OCI-LY3 (cell line): ENCODE results near the gene LRRC72.

ENCODE experiments used
- H2AFZ ChIP-seq: fragments of 200-600, 300-600 bp; shearing (Covaris generic); 2 replicates; pipeline ENCODE4 v1.6.0; 2014; ENCODE audit warnings: antibody characterized with exemption, low read depth, low read length
- H3K27ac ChIP-seq: fragments of 200-600, 300-600 bp; sonication (generic); 2 replicates; pipeline ENCODE4 v1.5.1; 2014; ENCODE audit warnings: mild to moderate bottlenecking, low read length, moderate library complexity, mixed read lengths
- H3K27me3 ChIP-seq: fragments of 200-600, 300-600 bp; sonication (generic); 2 replicates; pipeline ENCODE4 v1.6.1; 2014; ENCODE audit warnings: low read depth, low read length, mixed read lengths
- H3K36me3 ChIP-seq: fragments of 200-600, 300-600 bp; sonication (generic); replicated peaks from 2 replicates; pipeline ENCODE3; 2014; ENCODE audit warnings: low read depth, low read length, mixed read lengths
- H3K4me1 ChIP-seq: fragments of 300-600, 200-600 bp; sonication (generic); 2 replicates; pipeline ENCODE4 v1.6.1; 2014; ENCODE audit warnings: low read length, mixed read lengths
- H3K4me2 ChIP-seq: fragments of 200-600, 300-600 bp; sonication (generic); 2 replicates; pipeline ENCODE4 v1.6.1; 2014; ENCODE audit warnings: low read length, mixed read lengths
- H3K4me3 ChIP-seq: fragments of 300-600, 200-600 bp; sonication (generic); 2 replicates; pipeline ENCODE4 v1.5.1; 2014; ENCODE audit warnings: antibody characterized with exemption, mild to moderate bottlenecking, low read length, moderate library complexity
- H3K79me2 ChIP-seq: fragments of 300-600, 200-600 bp; shearing (Covaris generic); 2 replicates; pipeline ENCODE4 v1.6.1; 2014; ENCODE audit warnings: mild to moderate bottlenecking, low read length, mixed read lengths
- H3K9ac ChIP-seq: fragments of 300-600, 200-600 bp; shearing (Covaris generic); 2 replicates; pipeline ENCODE4 v1.6.0; 2014; ENCODE audit warnings: mild to moderate bottlenecking, low read length, moderate library complexity
- H3K9me3 ChIP-seq: fragments of 200-600, 300-600 bp; shearing (Covaris generic); 2 replicates; pipeline ENCODE4 v1.6.1; 2014; ENCODE audit warnings: low read length, mixed read lengths; ENCODE audit not compliant: insufficient read depth
- H4K20me1 ChIP-seq: fragments of 200-600, 300-600 bp; sonication (generic); 2 replicates; pipeline ENCODE4 v1.6.1; 2016; ENCODE audit warnings: low read length, mixed read lengths; ENCODE audit not compliant: insufficient read depth
- EZH2phosphoT487 ChIP-seq: fragments of 200-600 bp; shearing (Covaris generic); IDR thresholded peaks from 2 replicates; pipeline ENCODE4 v1.6.1; 2018; ENCODE audit warnings: antibody characterized with exemption, mixed run types, low read depth
- TF ChIP-seq, protein P1 (sequence below): fragments of 200-600, 300-600 bp; sonication (generic); IDR thresholded peaks from 2 replicates; pipeline ENCODE4 v1.5.1; 2014; ENCODE audit warnings: antibody characterized with exemption, low read length, low read depth

Gene LRRC72

DNA sequence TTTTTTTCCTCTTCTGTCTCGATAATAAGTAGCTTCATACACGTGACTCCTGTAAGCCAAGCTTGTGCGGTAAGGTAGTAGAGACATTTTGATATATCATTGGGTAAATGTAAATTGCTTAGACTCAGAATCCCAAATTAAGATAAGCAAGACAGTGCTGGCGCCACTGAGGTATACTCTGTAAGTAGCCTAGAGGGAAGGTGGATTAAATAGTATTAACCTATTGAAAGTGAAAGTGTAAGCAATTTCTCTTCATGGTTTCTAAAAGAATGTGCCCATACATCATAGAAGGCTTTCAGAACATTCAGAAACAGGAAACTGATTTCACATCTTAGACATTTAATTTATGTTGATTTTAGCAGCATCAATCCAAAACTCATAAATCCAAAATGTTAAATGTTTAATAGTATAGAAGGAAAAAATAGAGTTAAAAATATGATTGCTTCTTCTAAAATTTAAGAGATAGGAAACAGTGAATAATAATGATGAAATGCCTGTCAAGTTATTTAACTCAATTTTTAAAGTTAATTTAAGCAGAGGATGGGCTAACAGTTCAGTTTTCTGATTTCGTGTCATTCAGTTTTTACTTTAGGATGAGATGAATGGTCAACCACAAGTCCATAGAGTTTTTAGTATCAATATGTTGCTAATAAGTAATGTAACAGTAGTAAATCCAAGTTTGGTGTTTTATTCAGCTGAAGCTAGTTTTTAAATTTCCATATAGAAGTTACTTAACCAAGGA, 36.8 kb downstream of the LRRC72 start:
- no peak overlapping the region for H3K27ac ChIP-seq
- peak overlapping the region; percentile 32 for H3K9ac ChIP-seq
- no peaks in the 10 kb centered on the region for H3K9me3 ChIP-seq
- H2AFZ ChIP-seq: peak overlapping the region; percentile 88
- peak overlapping the region; percentile 77 for H3K4me2 ChIP-seq
- H3K27me3 ChIP-seq: no peaks in the 10 kb centered on the region
- H3K4me1 ChIP-seq: peaks cover 20% of the 10 kb centered on the region
- H4K20me1 ChIP-seq: no peaks in the 10 kb centered on the region
- no peaks in the 10 kb centered on the region for H3K36me3 ChIP-seq
- H3K4me3 ChIP-seq: peak overlapping the region; percentile 74
- H3K79me2 ChIP-seq: no peaks in the 10 kb centered on the region
- no peak for TF ChIP-seq EZH2phosphoT487
- TF ChIP-seq, protein P1, sequence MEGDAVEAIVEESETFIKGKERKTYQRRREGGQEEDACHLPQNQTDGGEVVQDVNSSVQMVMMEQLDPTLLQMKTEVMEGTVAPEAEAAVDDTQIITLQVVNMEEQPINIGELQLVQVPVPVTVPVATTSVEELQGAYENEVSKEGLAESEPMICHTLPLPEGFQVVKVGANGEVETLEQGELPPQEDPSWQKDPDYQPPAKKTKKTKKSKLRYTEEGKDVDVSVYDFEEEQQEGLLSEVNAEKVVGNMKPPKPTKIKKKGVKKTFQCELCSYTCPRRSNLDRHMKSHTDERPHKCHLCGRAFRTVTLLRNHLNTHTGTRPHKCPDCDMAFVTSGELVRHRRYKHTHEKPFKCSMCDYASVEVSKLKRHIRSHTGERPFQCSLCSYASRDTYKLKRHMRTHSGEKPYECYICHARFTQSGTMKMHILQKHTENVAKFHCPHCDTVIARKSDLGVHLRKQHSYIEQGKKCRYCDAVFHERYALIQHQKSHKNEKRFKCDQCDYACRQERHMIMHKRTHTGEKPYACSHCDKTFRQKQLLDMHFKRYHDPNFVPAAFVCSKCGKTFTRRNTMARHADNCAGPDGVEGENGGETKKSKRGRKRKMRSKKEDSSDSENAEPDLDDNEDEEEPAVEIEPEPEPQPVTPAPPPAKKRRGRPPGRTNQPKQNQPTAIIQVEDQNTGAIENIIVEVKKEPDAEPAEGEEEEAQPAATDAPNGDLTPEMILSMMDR: no peak

DNA sequence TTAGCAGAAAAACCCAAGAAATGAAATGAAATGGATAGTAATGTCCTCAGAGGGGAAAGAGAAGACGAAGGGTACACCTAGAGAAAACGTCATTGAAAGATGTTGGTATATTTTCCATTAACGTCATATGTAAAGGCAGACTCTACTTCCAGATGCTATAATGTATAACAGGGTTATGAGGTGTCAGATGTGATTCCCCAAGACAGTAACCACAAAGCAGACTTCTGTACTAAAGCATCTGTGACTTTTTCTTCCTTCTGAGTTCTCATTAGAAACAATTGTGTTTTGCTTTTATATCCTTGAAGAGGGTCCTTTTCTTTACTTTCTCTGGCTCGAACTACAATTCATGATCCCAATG, 37.4 kb downstream of the LRRC72 start:
- Histone ChIP-seq H3K79me2 (no peaks in the 10 kb centered on the region), H3K4me2 (peak overlapping the region; percentile 77), H3K9ac (peak overlapping the region; percentile 19), H4K20me1 (no peaks in the 10 kb centered on the region), H3K27me3 (no peaks in the 10 kb centered on the region), H3K4me3 (peak overlapping the region; percentile 74), H3K36me3 (no peaks in the 10 kb centered on the region), H3K4me1 (peaks cover 20% of the 10 kb centered on the region), H3K9me3 (no peaks in the 10 kb centered on the region), H2AFZ (peak overlapping the region; percentile 43), H3K27ac (no peak overlapping the region)
- no peak for TF ChIP-seq EZH2phosphoT487
- TF ChIP-seq, protein P1: no peak

DNA sequence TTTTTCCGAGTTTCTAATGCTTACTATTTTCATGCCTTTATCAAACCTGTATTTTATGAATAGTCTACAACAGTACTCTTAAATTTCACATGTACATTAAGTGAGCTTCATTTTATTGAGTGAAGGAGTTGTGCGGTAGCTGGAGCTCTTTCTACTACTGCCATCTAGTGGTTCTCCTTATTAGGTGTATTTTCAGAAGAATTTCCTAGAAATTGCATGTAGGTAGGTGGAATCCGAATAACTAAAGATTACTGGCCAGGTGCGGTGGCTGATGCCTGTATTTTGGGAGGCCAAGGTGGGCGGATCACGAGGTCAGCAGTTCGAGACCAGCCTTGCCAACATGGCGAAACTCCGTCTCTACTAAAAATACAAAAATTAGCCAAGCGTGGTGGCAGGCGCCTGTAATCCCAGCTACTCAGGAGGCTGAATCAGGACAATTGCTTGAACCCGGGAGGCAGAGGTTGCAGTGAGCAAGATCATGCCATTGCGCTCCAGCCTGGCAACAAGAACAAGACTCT, 38.3 kb downstream of the LRRC72 start:
- no peaks in the 10 kb centered on the region for H3K27me3 ChIP-seq
- TF ChIP-seq EZH2phosphoT487: no peak
- TF ChIP-seq, protein P1: peak; percentile 68
- H3K4me1 ChIP-seq: peaks cover 20% of the 10 kb centered on the region
- H3K79me2 ChIP-seq: no peaks in the 10 kb centered on the region
- peak overlapping the region; percentile 77 for H3K4me2 ChIP-seq
- peak overlapping the region; percentile 73 for H3K4me3 ChIP-seq
- H2AFZ ChIP-seq: 0 out of 2 replicates have a peak overlapping the region, but pooled peaks have one; percentile 39
- H3K27ac ChIP-seq: no peak overlapping the region
- no peak overlapping the region for H3K9ac ChIP-seq
- H3K9me3 ChIP-seq: no peaks in the 10 kb centered on the region
- H3K36me3 ChIP-seq: no peaks in the 10 kb centered on the region
- no peaks in the 10 kb centered on the region for H4K20me1 ChIP-seq

DNA sequence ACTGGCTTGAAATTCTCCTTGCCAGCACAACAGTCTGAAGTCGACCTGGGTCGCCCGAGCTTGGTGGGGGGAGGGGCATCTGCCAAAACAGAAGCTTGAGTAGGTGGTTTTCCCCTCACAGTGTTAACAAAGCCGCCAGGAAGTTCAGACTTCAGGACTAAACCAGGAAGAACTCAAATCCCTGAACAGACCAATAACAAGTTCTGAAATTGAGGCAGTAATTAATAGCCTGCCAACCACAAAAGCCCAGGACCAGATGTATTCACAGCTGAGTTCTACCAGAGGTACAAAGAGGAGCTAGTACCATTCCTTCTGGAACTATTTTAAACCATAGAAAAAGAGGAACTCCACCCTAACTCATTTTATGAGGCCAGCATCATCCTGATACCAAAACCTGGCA, 45.3 kb downstream of the LRRC72 start:
- Histone ChIP-seq H4K20me1 (no peaks in the 10 kb centered on the region), H3K9ac (no peak overlapping the region), H2AFZ (no peak overlapping the region), H3K4me2 (no peak overlapping the region), H3K4me1 (no peaks in the 10 kb centered on the region), H3K36me3 (no peaks in the 10 kb centered on the region), H3K9me3 (no peaks in the 10 kb centered on the region), H3K4me3 (no peak overlapping the region), H3K27me3 (no peaks in the 10 kb centered on the region), H3K79me2 (no peaks in the 10 kb centered on the region), H3K27ac (no peak overlapping the region)
- TF ChIP-seq, protein P1: no peak
- no peak for TF ChIP-seq EZH2phosphoT487
